Effector memory CD8-positive, alpha-beta T cell (primary cell): Measurements from ENCODE around the gene SMCHD1.
A peak's percentile ranks its signal among the peaks of the same experiment; 100 is the strongest.
"Not testable (repeated sequence)": the region's sequence is repeated elsewhere in the genome, so short reads cannot be mapped to it uniquely, and the experiment has no call there.

ENCODE experiments used
- ATAC-seq: fragments of 150-1000 bp; cut with Tn5 transposase; replicated peaks from 2 replicates; pipeline ENCODE4 v1.10.0; 2021; ENCODE audit warnings: mild to moderate bottlenecking, moderate library complexity
- DNase-seq, 3 experiments: peaks; one replicate each; pipeline ENCODE4 v3.0.0; 2021
- H3K27ac Mint-ChIP-seq, 2 donors: one replicate each; pipeline ENCODE4 v1.8.0; 2022; ENCODE audit warnings: mild to moderate bottlenecking in 2 of 2, mixed read lengths in 2 of 2, moderate library complexity in 2 of 2
- H3K27me3 Mint-ChIP-seq, 2 donors: one replicate each; pipeline ENCODE4 v1.8.0; 2022; ENCODE audit warnings: mixed read lengths in 2 of 2
- H3K36me3 Mint-ChIP-seq: one replicate; pipeline ENCODE4 v1.8.0; 2022; ENCODE audit warnings: mild to moderate bottlenecking, moderate library complexity, mixed read lengths; ENCODE audit not compliant: insufficient read depth
- H3K4me1 Mint-ChIP-seq, 2 donors: one replicate each; pipeline ENCODE4 v1.8.0; 2022; ENCODE audit warnings: low read depth in 2 of 2, mixed read lengths in 2 of 2
- H3K4me3 Mint-ChIP-seq, 2 donors: one replicate each; pipeline ENCODE4 v1.8.0; 2022; ENCODE audit warnings: mild to moderate bottlenecking in 2 of 2, mixed read lengths in 2 of 2, moderate library complexity in 2 of 2
- H3K9me3 Mint-ChIP-seq, 2 donors: one replicate each; pipeline ENCODE4 v1.8.0; 2022; ENCODE audit warnings: mixed read lengths in 2 of 2

The SMCHD1 gene

GRCh38 chr18:2776601-2777000 lies 121.1 kb downstream of the SMCHD1 start:
- Mint-ChIP-seq H3K4me1 (peaks cover 2 to 10% of the 10 kb centered on the region in 2 donors), H3K27me3 (no peaks in the 10 kb centered on the region), H3K9me3 (no peaks in the 10 kb centered on the region), H3K27ac (no peak overlapping the region), H3K4me3 (no peak overlapping the region), H3K36me3 (peaks cover 93% of the 10 kb centered on the region)
- no peak for DNase-seq
- ATAC-seq, result no peak

- peaks cover 93% of the 10 kb centered on the region for H3K36me3 Mint-ChIP-seq
- H3K4me3 Mint-ChIP-seq, result no peak overlapping the region
- H3K27me3 Mint-ChIP-seq, result no peaks in the 10 kb centered on the region
- H3K4me1 Mint-ChIP-seq, result peaks cover 2 to 10% of the 10 kb centered on the region in 2 donors
- ATAC-seq (no peak), DNase-seq (no peak)
- no peaks in the 10 kb centered on the region for H3K9me3 Mint-ChIP-seq
- H3K27ac Mint-ChIP-seq, result no peak overlapping the region
Measured at GRCh38 chr18:2777241-2777640, 121.7 kb downstream of the SMCHD1 start.

- ATAC-seq, result no peak
- Mint-ChIP-seq H3K4me1 (peaks cover 2 to 10% of the 10 kb centered on the region in 2 donors), H3K9me3 (no peaks in the 10 kb centered on the region), H3K27me3 (no peaks in the 10 kb centered on the region), H3K27ac (peak overlapping the region in 1 of 2 donors; percentile 51), H3K4me3 (no peak overlapping the region), H3K36me3 (peaks cover 94% of the 10 kb centered on the region)
- DNase-seq, result no peak
Measured at GRCh38 chr18:2780750-2781149, 125.2 kb downstream of the SMCHD1 start.

GRCh38 chr18:2787225-2787624 lies 131.7 kb downstream of the SMCHD1 start:
- Mint-ChIP-seq H3K4me1 (no peaks in the 10 kb centered on the region), H3K36me3 (peaks cover 87% of the 10 kb centered on the region), H3K4me3 (no peak overlapping the region), H3K27ac (peak overlapping the region; percentile 63 to 77), H3K27me3 (no peaks in the 10 kb centered on the region), H3K9me3 (no peaks in the 10 kb centered on the region)
- ATAC-seq, result no peak
- DNase-seq, result no peak

GRCh38 chr18:2792395-2792794 lies 136.9 kb downstream of the SMCHD1 start:
- ATAC-seq (no peak), DNase-seq (no peak)
- H3K27ac Mint-ChIP-seq, result peak overlapping the region in 1 of 2 donors; percentile 24
- H3K4me1 Mint-ChIP-seq, result no peaks in the 10 kb centered on the region
- H3K4me3 Mint-ChIP-seq, result no peak overlapping the region
- peaks cover 77% of the 10 kb centered on the region for H3K36me3 Mint-ChIP-seq
- H3K27me3 Mint-ChIP-seq, result no peaks in the 10 kb centered on the region
- no peaks in the 10 kb centered on the region for H3K9me3 Mint-ChIP-seq

- ATAC-seq, result no peak
- Mint-ChIP-seq H3K36me3 (peaks cover 84% of the 10 kb centered on the region), H3K9me3 (no peaks in the 10 kb centered on the region)
Measured at GRCh38 chr18:2794159-2794558, 138.6 kb downstream of the SMCHD1 start.

GRCh38 chr18:2797951-2798350 lies 142.4 kb downstream of the SMCHD1 start:
- Mint-ChIP-seq H3K9me3 (no peaks in the 10 kb centered on the region), H3K27ac (no peak overlapping the region), H3K4me1 (peaks cover 1 to 7% of the 10 kb centered on the region in 2 donors), H3K36me3 (peaks cover 79% of the 10 kb centered on the region), H3K27me3 (no peaks in the 10 kb centered on the region), H3K4me3 (no peak overlapping the region)
- ATAC-seq (no peak), DNase-seq (no peak)

More at GRCh38 chr18:2794159-2794558, 138.6 kb downstream of the SMCHD1 start:
- DNase-seq, result no peak
- H3K4me3 Mint-ChIP-seq, result no peak overlapping the region
- no peaks in the 10 kb centered on the region for H3K27me3 Mint-ChIP-seq
- peaks cover 0 to 1% of the 10 kb centered on the region in 2 donors for H3K4me1 Mint-ChIP-seq
- no peak overlapping the region for H3K27ac Mint-ChIP-seq

- no peak for DNase-seq
- Mint-ChIP-seq H3K36me3 (peaks cover 84% of the 10 kb centered on the region), H3K9me3 (no peaks in the 10 kb centered on the region), H3K27me3 (no peaks in the 10 kb centered on the region), H3K27ac (peak overlapping the region in 1 of 2 donors; percentile 4), H3K4me1 (peaks cover 1 to 7% of the 10 kb centered on the region in 2 donors), H3K4me3 (no peak overlapping the region)
- ATAC-seq, result no peak
Measured at GRCh38 chr18:2799369-2799768, 143.8 kb downstream of the SMCHD1 start.

GRCh38 chr18:2805970-2806943 lies 150.7 kb downstream of the SMCHD1 start:
- Mint-ChIP-seq H3K9me3 (peaks cover 5 to 11% of the 10 kb centered on the region in 2 donors), H3K4me3 (no peak overlapping the region), H3K27me3 (no peaks in the 10 kb centered on the region), H3K27ac (peak overlapping the region; percentile 13 to 47), H3K36me3 (peaks cover 33% of the 10 kb centered on the region), H3K4me1 (peaks cover 0 to 6% of the 10 kb centered on the region in 2 donors)
- ATAC-seq (no peak), DNase-seq (no peak)

GRCh38 chr18:2808640-2809039 lies 153.1 kb downstream of the SMCHD1 start:
- ATAC-seq, DNase-seq, H3K4me1 Mint-ChIP-seq, H3K27me3 Mint-ChIP-seq, H3K4me3 Mint-ChIP-seq: not testable (repeated sequence)
- H3K27ac Mint-ChIP-seq, result peak overlapping the region in 1 of 2 donors; percentile 7
- H3K36me3 Mint-ChIP-seq, result peaks cover 17% of the 10 kb centered on the region
- peaks cover 6 to 14% of the 10 kb centered on the region in 2 donors for H3K9me3 Mint-ChIP-seq

- not testable (repeated sequence) for H3K27ac Mint-ChIP-seq, H3K36me3 Mint-ChIP-seq, H3K4me1 Mint-ChIP-seq, ATAC-seq, DNase-seq, H3K27me3 Mint-ChIP-seq, H3K4me3 Mint-ChIP-seq
- peaks cover 7 to 15% of the 10 kb centered on the region in 2 donors for H3K9me3 Mint-ChIP-seq
Measured at GRCh38 chr18:2809666-2810183, 154.2 kb downstream of the SMCHD1 start.

- Mint-ChIP-seq H3K27ac (no peak overlapping the region), H3K4me3 (no peak overlapping the region), H3K4me1 (no peaks in the 10 kb centered on the region), H3K9me3 (peaks cover 10 to 20% of the 10 kb centered on the region in 2 donors), H3K27me3 (no peaks in the 10 kb centered on the region), H3K36me3 (peaks cover 5% of the 10 kb centered on the region)
- DNase-seq, result no peak
- ATAC-seq, result no peak
Measured at GRCh38 chr18:2811416-2811815, 155.9 kb downstream of the SMCHD1 start.

- H3K27ac Mint-ChIP-seq, result no peak overlapping the region
- H3K4me1 Mint-ChIP-seq, result no peaks in the 10 kb centered on the region
- H3K4me3 Mint-ChIP-seq, result no peak overlapping the region
- peaks cover 8 to 20% of the 10 kb centered on the region in 2 donors for H3K9me3 Mint-ChIP-seq
- DNase-seq (no peak), ATAC-seq (no peak)
- H3K27me3 Mint-ChIP-seq, result no peaks in the 10 kb centered on the region
- H3K36me3 Mint-ChIP-seq, result no peaks in the 10 kb centered on the region
Measured at GRCh38 chr18:2814928-2815327, 159.4 kb downstream of the SMCHD1 start.

- ATAC-seq (no peak), DNase-seq (no peak)
- Mint-ChIP-seq H3K4me1 (no peaks in the 10 kb centered on the region), H3K9me3 (peaks cover 4 to 6% of the 10 kb centered on the region in 2 donors), H3K27me3 (no peaks in the 10 kb centered on the region), H3K36me3 (no peaks in the 10 kb centered on the region), H3K4me3 (no peak overlapping the region), H3K27ac (no peak overlapping the region)
Measured at GRCh38 chr18:2818281-2818680, 162.8 kb downstream of the SMCHD1 start.
